ENCODE data around the gene HOXC6.

Gene HOXC6

DNA sequence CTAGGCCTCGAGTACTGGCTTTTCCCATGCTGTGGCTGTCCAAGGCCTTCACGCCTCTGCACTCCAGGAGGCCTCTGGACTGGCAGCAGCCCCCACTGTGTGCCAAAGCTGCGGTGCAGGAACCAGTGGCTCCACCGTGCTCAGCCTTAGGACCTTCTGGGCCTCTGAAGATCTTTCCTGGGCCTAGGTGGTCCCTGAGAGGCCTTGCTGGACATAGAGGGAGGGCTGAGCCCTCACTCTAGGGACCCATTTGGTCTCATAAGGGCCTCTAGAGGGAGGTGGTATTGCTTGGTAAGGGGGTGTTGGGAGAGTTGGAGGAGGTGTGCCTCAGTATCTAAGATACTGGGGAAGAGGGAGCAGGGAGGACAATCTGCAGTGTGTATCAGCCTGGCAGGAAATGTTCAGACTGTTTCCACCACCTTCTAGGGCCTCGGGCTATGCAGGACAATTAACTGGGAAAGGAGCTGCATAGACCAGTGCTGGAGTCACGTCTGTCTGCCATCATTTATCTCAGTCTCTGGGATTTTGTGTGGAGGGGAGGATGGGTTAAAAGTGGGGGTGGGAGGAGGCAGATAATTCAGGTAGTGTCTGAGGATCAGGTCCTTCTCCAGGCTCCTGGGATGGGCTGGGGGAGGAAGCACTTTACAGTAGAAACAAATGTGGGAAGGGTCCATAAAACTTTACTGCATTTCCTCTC is 7.5 kb downstream of the HOXC6 start (continued):
- no peak for TF ChIP-seq ZNF548 (tag by site-specific recombination; IDR thresholded peaks at IDR 0.05)
- no peak for TF ChIP-seq ZNF510 (tag by site-specific recombination; IDR thresholded peaks at IDR 0.05; ENCODE audit: insufficient replicate concordance)
- no peak for TF ChIP-seq ZSCAN16 (tag by site-specific recombination; IDR thresholded peaks at IDR 0.05)
- TF ChIP-seq FEZF1 (tag by site-specific recombination; IDR thresholded peaks at IDR 0.05): peak; percentile 91
- TF ChIP-seq ZNF280C (tag by site-specific recombination; IDR thresholded peaks at IDR 0.05): no peak
- TF ChIP-seq ZNF23 (tag by site-specific recombination; IDR thresholded peaks at IDR 0.05; ENCODE audit: borderline replicate concordance): no peak
- TF ChIP-seq KLF1 (tag by site-specific recombination; IDR thresholded peaks at IDR 0.05): no peak
- TF ChIP-seq ZXDB (tag by site-specific recombination; IDR thresholded peaks at IDR 0.05): peak; percentile 45; the same call in 1 of the 2 replicates
- TF ChIP-seq ZNF701 (tag by site-specific recombination; IDR thresholded peaks at IDR 0.05): no peak
- TF ChIP-seq ZNF221 (tag by site-specific recombination; IDR thresholded peaks at IDR 0.05; ENCODE audit: borderline replicate concordance): no peak
- no peak for TF ChIP-seq ZNF768 (tag by site-specific recombination; IDR thresholded peaks at IDR 0.05)
- TF ChIP-seq ZNF169 (tag by site-specific recombination; IDR thresholded peaks at IDR 0.05): no peak
- TF ChIP-seq, protein P1, sequence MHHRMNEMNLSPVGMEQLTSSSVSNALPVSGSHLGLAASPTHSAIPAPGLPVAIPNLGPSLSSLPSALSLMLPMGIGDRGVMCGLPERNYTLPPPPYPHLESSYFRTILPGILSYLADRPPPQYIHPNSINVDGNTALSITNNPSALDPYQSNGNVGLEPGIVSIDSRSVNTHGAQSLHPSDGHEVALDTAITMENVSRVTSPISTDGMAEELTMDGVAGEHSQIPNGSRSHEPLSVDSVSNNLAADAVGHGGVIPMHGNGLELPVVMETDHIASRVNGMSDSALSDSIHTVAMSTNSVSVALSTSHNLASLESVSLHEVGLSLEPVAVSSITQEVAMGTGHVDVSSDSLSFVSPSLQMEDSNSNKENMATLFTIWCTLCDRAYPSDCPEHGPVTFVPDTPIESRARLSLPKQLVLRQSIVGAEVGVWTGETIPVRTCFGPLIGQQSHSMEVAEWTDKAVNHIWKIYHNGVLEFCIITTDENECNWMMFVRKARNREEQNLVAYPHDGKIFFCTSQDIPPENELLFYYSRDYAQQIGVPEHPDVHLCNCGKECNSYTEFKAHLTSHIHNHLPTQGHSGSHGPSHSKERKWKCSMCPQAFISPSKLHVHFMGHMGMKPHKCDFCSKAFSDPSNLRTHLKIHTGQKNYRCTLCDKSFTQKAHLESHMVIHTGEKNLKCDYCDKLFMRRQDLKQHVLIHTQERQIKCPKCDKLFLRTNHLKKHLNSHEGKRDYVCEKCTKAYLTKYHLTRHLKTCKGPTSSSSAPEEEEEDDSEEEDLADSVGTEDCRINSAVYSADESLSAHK (tag by site-specific recombination; IDR thresholded peaks at IDR 0.05): peak; percentile 54
- no peak for TF ChIP-seq PRDM1 (tag by site-specific recombination; IDR thresholded peaks at IDR 0.05)
- TF ChIP-seq ZNF335 (tag by site-specific recombination; conservative IDR thresholded peaks at IDR 0.05): no peak
- TF ChIP-seq ZNF623 (tag by site-specific recombination; IDR thresholded peaks at IDR 0.05): no peak
- TF ChIP-seq ZNF223 (tag by site-specific recombination; IDR thresholded peaks at IDR 0.05): no peak
- TF ChIP-seq ZNF302 (tag by site-specific recombination; IDR thresholded peaks at IDR 0.05; ENCODE audit: low read depth): no peak
- TF ChIP-seq ZBTB44 (tag by site-specific recombination; IDR thresholded peaks at IDR 0.05): no peak
- no peak for TF ChIP-seq TSHZ1 (tag by site-specific recombination; IDR thresholded peaks at IDR 0.05; ENCODE audit: borderline replicate concordance)
- TF ChIP-seq ZNF148 (tag by site-specific recombination; IDR thresholded peaks at IDR 0.05; ENCODE audit: borderline replicate concordance): no peak
- peak; percentile 86 for TF ChIP-seq ZBTB48 (tag by site-specific recombination; IDR thresholded peaks at IDR 0.05)
- no peak for TF ChIP-seq ZNF155 (tag by site-specific recombination; IDR thresholded peaks at IDR 0.05)
- TF ChIP-seq, protein P2, sequence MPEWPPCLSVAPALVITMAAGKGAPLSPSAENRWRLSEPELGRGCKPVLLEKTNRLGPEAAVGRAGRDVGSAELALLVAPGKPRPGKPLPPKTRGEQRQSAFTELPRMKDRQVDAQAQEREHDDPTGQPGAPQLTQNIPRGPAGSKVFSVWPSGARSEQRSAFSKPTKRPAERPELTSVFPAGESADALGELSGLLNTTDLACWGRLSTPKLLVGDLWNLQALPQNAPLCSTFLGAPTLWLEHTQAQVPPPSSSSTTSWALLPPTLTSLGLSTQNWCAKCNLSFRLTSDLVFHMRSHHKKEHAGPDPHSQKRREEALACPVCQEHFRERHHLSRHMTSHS (tag by site-specific recombination; IDR thresholded peaks at IDR 0.05): no peak
- peak; percentile 49; the same call in 1 of the 2 replicates for TF ChIP-seq ZEB2 (tag by site-specific recombination; IDR thresholded peaks at IDR 0.05)
- no peak for TF ChIP-seq ZNF501 (tag by site-specific recombination; IDR thresholded peaks at IDR 0.05)
- TF ChIP-seq ZNF777 (tag by site-specific recombination; IDR thresholded peaks at IDR 0.05; ENCODE audit: borderline replicate concordance): no peak
